ENCODE measurements around the gene MORC2.

MORC2 gene

GRCh38 chr22:30968015-30968923 lies at the start of gene MORC2:
Gene MORC2, minus strand, starts transcription at chr22:30968774. Its CDS starts 885 bp downstream, at chr22:30967889.
- peak; percentile 79 for DNase-seq

GRCh38 chr22:31005535-31005934 lies 37.0 kb upstream of the MORC2 start:
- no peak for DNase-seq

GRCh38 chr22:31001124-31001770 lies 32.7 kb upstream of the MORC2 start:
- DNase-seq = no peak

GRCh38 chr22:30998329-30998728 lies 29.8 kb upstream of the MORC2 start:
- no peak for DNase-seq

GRCh38 chr22:30996462-30996861 lies 27.9 kb upstream of the MORC2 start:
- DNase-seq = no peak

GRCh38 chr22:30994960-30995359 lies 26.4 kb upstream of the MORC2 start:
- no peak for DNase-seq

- no peak for DNase-seq
These were observed 24.0 kb upstream of the MORC2 start for GRCh38 chr22:30992565-30992964.

- no peak for DNase-seq
These were observed 22.1 kb upstream of the MORC2 start for GRCh38 chr22:30990690-30991089.

GRCh38 chr22:30989474-30989873 lies 20.9 kb upstream of the MORC2 start:
- DNase-seq = no peak

- DNase-seq = no peak
These were observed 17.1 kb upstream of the MORC2 start for GRCh38 chr22:30985561-30986208.

GRCh38 chr22:30984317-30984716 lies 15.7 kb upstream of the MORC2 start:
- DNase-seq = no peak

- DNase-seq = no peak
These were observed 13.9 kb upstream of the MORC2 start for GRCh38 chr22:30982512-30982911.

GRCh38 chr22:30979932-30980331 lies 11.4 kb upstream of the MORC2 start:
- DNase-seq = no peak

- no peak for DNase-seq
These were observed 9.9 kb upstream of the MORC2 start for GRCh38 chr22:30978304-30978962.

- DNase-seq = no peak
These were observed 1.8 kb upstream of the MORC2 start for GRCh38 chr22:30970356-30970746.

GRCh38 chr22:30969532-30970355 lies 1.2 kb upstream of the MORC2 start:
- DNase-seq = no peak

GRCh38 chr22:30968924-30969531 lies 454 bp upstream of the MORC2 start, which contains the start of gene TUG1:
Gene TUG1, plus strand, starts transcription at chr22:30969265.
- DNase-seq = peak; percentile 100

- no peak for DNase-seq
These were observed 3.7 kb downstream of the MORC2 start for GRCh38 chr22:30964858-30965257.

GRCh38 chr22:30955153-30955552 lies 13.4 kb downstream of the MORC2 start:
- DNase-seq = no peak

- DNase-seq = no peak
These were observed 15.4 kb downstream of the MORC2 start for GRCh38 chr22:30953206-30953605.

GRCh38 chr22:30949934-30950660 lies 18.5 kb downstream of the MORC2 start:
- no peak for DNase-seq

All from retina (tissue), 1 donor.